ENCODE results near the gene GLRX5.

GLRX5 gene

GRCh38 chr14:95529216-95529615 is 5.6 kb upstream of the GLRX5 start:
- DNase-seq (ENCODE audit: low read depth): no peak
- H3K4me3 ChIP-seq (ENCODE audit: low read length): no peak overlapping the region
- TF ChIP-seq, protein P1, sequence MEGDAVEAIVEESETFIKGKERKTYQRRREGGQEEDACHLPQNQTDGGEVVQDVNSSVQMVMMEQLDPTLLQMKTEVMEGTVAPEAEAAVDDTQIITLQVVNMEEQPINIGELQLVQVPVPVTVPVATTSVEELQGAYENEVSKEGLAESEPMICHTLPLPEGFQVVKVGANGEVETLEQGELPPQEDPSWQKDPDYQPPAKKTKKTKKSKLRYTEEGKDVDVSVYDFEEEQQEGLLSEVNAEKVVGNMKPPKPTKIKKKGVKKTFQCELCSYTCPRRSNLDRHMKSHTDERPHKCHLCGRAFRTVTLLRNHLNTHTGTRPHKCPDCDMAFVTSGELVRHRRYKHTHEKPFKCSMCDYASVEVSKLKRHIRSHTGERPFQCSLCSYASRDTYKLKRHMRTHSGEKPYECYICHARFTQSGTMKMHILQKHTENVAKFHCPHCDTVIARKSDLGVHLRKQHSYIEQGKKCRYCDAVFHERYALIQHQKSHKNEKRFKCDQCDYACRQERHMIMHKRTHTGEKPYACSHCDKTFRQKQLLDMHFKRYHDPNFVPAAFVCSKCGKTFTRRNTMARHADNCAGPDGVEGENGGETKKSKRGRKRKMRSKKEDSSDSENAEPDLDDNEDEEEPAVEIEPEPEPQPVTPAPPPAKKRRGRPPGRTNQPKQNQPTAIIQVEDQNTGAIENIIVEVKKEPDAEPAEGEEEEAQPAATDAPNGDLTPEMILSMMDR (conservative IDR thresholded peaks at IDR 0.05; ENCODE audit: low read depth, low read length): no peak

DNA sequence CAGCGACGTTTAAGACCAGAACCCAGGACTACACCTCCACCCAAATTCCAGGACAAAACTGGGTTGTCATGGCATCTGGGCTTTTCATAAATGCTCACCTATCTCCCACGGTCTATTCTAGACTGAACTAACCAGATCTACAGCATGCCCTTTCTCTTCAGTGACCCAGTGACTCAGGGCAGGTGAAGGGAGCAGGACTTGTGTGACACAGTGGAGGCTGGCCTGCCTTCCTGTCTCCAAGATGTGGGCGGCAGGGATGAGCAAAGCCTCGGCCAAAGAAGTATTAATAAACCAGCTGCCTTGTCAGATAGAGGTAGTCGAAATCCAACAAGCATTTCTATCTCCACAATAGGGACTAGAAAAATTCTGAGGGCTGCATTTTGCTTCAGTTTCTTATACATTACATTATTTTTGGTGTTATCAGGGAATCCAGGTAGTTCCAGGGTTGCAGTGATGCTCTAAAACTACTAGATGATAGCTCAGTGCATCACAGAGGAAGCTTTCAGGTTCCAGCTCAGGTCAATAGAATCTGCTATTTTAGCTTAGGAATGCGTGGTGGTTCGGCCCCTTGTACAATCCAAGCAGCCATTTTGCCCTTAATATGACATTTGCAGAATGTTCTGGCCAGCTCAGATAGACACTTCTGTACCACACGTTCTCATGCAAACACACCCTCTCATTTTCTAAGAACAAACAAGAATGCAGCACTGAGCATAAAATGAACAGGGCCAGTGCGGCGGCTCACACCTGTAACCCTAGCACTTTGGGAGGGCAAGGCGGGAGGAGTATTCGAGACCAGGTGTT is 4.2 kb upstream of the GLRX5 start:
- H3K4me3 ChIP-seq (ENCODE audit: low read length): no peak overlapping the region
- TF ChIP-seq, protein P1 (conservative IDR thresholded peaks at IDR 0.05; ENCODE audit: low read depth, low read length): no peak
- no peak for DNase-seq (ENCODE audit: low read depth)

- no peak overlapping the region for H3K4me3 ChIP-seq (ENCODE audit: low read length)
- no peak for DNase-seq (ENCODE audit: low read depth)
Measured at GRCh38 chr14:95531473-95531872, 3.4 kb upstream of the GLRX5 start.

DNA sequence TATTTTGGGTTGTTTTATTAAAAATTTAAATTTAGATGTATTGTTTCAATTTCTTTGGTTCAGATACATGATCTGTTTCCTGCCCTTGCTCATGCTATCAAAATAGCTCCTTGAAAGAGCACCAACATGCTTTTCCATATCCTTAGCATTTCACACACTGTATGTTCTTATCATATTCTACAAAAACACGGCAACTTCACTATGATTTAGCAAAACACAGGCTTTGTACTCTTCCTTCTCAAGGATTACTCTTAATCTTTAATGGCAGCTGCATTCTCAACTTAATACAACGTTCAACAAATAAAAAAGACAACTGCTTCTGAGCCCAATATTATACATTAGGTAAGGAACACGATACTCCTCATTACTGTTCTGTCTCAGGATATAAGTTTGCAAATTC is 2.9 kb upstream of the GLRX5 start:
- H3K4me3 ChIP-seq (ENCODE audit: low read length): no peak overlapping the region
- TF ChIP-seq, protein P1 (conservative IDR thresholded peaks at IDR 0.05; ENCODE audit: low read depth, low read length): no peak
- no peak for DNase-seq (ENCODE audit: low read depth)

More at GRCh38 chr14:95531473-95531872, 3.4 kb upstream of the GLRX5 start:
- TF ChIP-seq, protein P1 (conservative IDR thresholded peaks at IDR 0.05; ENCODE audit: low read depth, low read length): no peak

- TF ChIP-seq, protein P1 (conservative IDR thresholded peaks at IDR 0.05; ENCODE audit: low read depth, low read length): no peak
- H3K4me3 ChIP-seq (ENCODE audit: low read length): peak overlapping the region; percentile 79
- no peak for DNase-seq (ENCODE audit: low read depth)
Measured at GRCh38 chr14:95533391-95533821, 1.4 kb upstream of the GLRX5 start.

DNA sequence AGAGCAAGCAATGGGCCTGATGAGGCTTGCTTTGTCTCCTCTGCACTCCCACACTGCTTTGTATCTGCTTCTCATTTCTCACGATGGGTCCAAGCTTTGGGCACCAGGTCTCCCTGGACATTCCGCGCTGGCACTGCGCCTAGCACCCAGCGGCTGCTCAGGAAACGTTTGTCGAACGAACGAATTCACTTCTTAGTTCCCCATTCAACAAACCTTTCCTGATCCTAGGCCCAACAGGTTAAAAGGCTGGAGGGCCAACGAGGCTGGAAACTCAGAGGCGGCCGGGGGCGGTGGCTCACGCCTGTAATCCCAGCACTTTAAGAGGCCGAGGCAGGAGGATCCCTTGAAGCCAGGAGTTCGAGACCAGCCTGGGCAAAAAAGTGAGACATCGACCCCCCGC is 1.0 kb upstream of the GLRX5 start:
- H3K4me3 ChIP-seq (ENCODE audit: low read length): peak overlapping the region; percentile 79
- DNase-seq (ENCODE audit: low read depth): no peak
- TF ChIP-seq, protein P1 (conservative IDR thresholded peaks at IDR 0.05; ENCODE audit: low read depth, low read length): no peak
